NCI-H526 treated with DMSO at 0.1 percent for 48 hours (cell line): Measurements from ENCODE around the gene OR52K1.
"Not testable (repeated sequence)": the region's sequence is repeated elsewhere in the genome, so short reads cannot be mapped to it uniquely, and the experiment has no call there.

Experiments used
- DNase-seq: peaks from one replicate; lab custom pipeline; 2025; lab: John Stamatoyannopoulos, UW

The OR52K1 gene

GRCh38 chr11:4482445-4482844 is at the start of gene OR52K1:
Gene OR52K1 (plus strand): TSS chr11:4482646. CDS start chr11:4488901, 6,255 bp downstream.
- DNase-seq: no peak

GRCh38 chr11:4433856-4434255 is 48.6 kb upstream of the OR52K1 start:
- no peak for DNase-seq

- DNase-seq: no peak
These were observed 46.0 kb upstream of the OR52K1 start for GRCh38 chr11:4436411-4436810.

GRCh38 chr11:4441515-4441914 is 40.9 kb upstream of the OR52K1 start:
- no peak for DNase-seq

- DNase-seq: no peak
These were observed 39.1 kb upstream of the OR52K1 start for GRCh38 chr11:4443232-4443891.

- DNase-seq: no peak
These were observed 33.5 kb upstream of the OR52K1 start, which contains the start of gene OR52K2 for GRCh38 chr11:4448995-4449394. Gene OR52K2 (plus strand): TSS chr11:4449295. CDS start chr11:4449340, 45 bp downstream.

- DNase-seq: no peak
These were observed 29.3 kb upstream of the OR52K1 start for GRCh38 chr11:4453118-4453517.

- DNase-seq: no peak
These were observed 28.4 kb upstream of the OR52K1 start for GRCh38 chr11:4454021-4454420.

- no peak for DNase-seq
These were observed 27.0 kb upstream of the OR52K1 start for GRCh38 chr11:4455419-4455818.

- DNase-seq: no peak
These were observed 22.9 kb upstream of the OR52K1 start for GRCh38 chr11:4459500-4459899.

GRCh38 chr11:4460151-4460550 is 22.3 kb upstream of the OR52K1 start:
- no peak for DNase-seq

- no peak for DNase-seq
These were observed 18.0 kb upstream of the OR52K1 start for GRCh38 chr11:4464216-4465159.

GRCh38 chr11:4465407-4465806 is 17.0 kb upstream of the OR52K1 start:
- DNase-seq: no peak

GRCh38 chr11:4466131-4466870 is 16.1 kb upstream of the OR52K1 start:
- DNase-seq: no peak

GRCh38 chr11:4466871-4467442 is 15.5 kb upstream of the OR52K1 start:
- no peak for DNase-seq

GRCh38 chr11:4467811-4468606 is 14.4 kb upstream of the OR52K1 start:
- no peak for DNase-seq

GRCh38 chr11:4479644-4480043 is 2.8 kb upstream of the OR52K1 start:
- DNase-seq: no peak

- DNase-seq: no peak
These were observed 1.7 kb upstream of the OR52K1 start for GRCh38 chr11:4480577-4481239.

GRCh38 chr11:4481240-4481582 is 1.2 kb upstream of the OR52K1 start:
- DNase-seq: no peak

GRCh38 chr11:4484310-4484709 is 1.9 kb downstream of the OR52K1 start:
- no peak for DNase-seq

GRCh38 chr11:4491405-4491804 is 9.0 kb downstream of the OR52K1 start:
- DNase-seq: not testable (repeated sequence)
